Fibroblast of pulmonary artery (primary cell): ENCODE results near the gene SLC35D1.
A peak's percentile ranks its signal among the peaks of the same experiment; 100 is the strongest.

Experiments used
- DNase-seq: peaks from one replicate; pipeline ENCODE4 v3.0.0-alpha.2; 2010; ENCODE audit warnings: low read depth
- H3K4me3 ChIP-seq: replicated peaks from 2 replicates; pipeline ENCODE4 v1.5.1; 2011; ENCODE audit warnings: low read depth, mild to moderate bottlenecking, control low read depth, low read length, moderate library complexity
- CTCF ChIP-seq: IDR thresholded peaks from 2 replicates; pipeline ENCODE4 v1.5.1; 2011; ENCODE audit warnings: mild to moderate bottlenecking, control low read depth, low read length, inconsistent platforms; ENCODE audit errors: missing control alignments

Gene SLC35D1

GRCh38 chr1:66998972-66999371, 55.0 kb downstream of the SLC35D1 start:
- H3K4me3 ChIP-seq, result no peak overlapping the region
- no peak for DNase-seq
- TF ChIP-seq CTCF, result no peak

- TF ChIP-seq CTCF, result peak; percentile 95
- DNase-seq, result peak; percentile 85
- H3K4me3 ChIP-seq, result no peak overlapping the region
Measured at GRCh38 chr1:66996018-66996682, 57.8 kb downstream of the SLC35D1 start.

- H3K4me3 ChIP-seq, result no peak overlapping the region
- DNase-seq, result no peak
- no peak for TF ChIP-seq CTCF
Measured at GRCh38 chr1:66993076-66993475, 60.9 kb downstream of the SLC35D1 start.

- DNase-seq, result no peak
- TF ChIP-seq CTCF, result no peak
- H3K4me3 ChIP-seq, result no peak overlapping the region
Measured at GRCh38 chr1:66985835-66986234, 68.1 kb downstream of the SLC35D1 start.

GRCh38 chr1:66984491-66984890, 69.5 kb downstream of the SLC35D1 start:
- no peak for TF ChIP-seq CTCF
- DNase-seq, result no peak
- H3K4me3 ChIP-seq, result no peak overlapping the region

- H3K4me3 ChIP-seq, result no peak overlapping the region
- no peak for DNase-seq
- no peak for TF ChIP-seq CTCF
Measured at GRCh38 chr1:66982561-66983260, 71.2 kb downstream of the SLC35D1 start.
